ENCODE measurements around the gene FAIM2. TPM values are rescaled to one million over a fixed set of nuclear protein-coding genes. Genes with fewer than 3 reads are reported as not detected.
A peak's percentile ranks its signal among the peaks of the same experiment; 100 is the strongest.
"Not testable (repeated sequence)": the region's sequence is repeated elsewhere in the genome, so short reads cannot be mapped to it uniquely, and the experiment has no call there.

Gene FAIM2
- total and polyA plus RNA-seq, 9 donors = 3.6 to 16.1 (median 8.2) TPM

GRCh38 chr12:49872781-49873181 is 30.9 kb downstream of the FAIM2 start:
- no peak overlapping the region for H3K4me3 ChIP-seq (ENCODE audit: low read length)
- DNase-seq = no peak
- H3K27ac ChIP-seq (ENCODE audit: low read length) = peak overlapping the region; percentile 13
- 38% methylated on average over 4 of the region's 6 CpGs for WGBS (ENCODE audit: insufficient coverage)
- no peaks in the 10 kb centered on the region for H3K9me3 ChIP-seq (replicated peaks; ENCODE audit: control insufficient read depth, low read depth, low read length)
- H3K4me1 ChIP-seq (ENCODE audit: control insufficient read depth, insufficient read depth, low read length) = peaks cover 57% of the 10 kb centered on the region
- no peaks in the 10 kb centered on the region for H3K27me3 ChIP-seq (ENCODE audit: control insufficient read depth, insufficient read depth, low read length)
- H3K36me3 ChIP-seq (ENCODE audit: control insufficient read depth, insufficient read depth, low read length) = no peaks in the 10 kb centered on the region

- Histone ChIP-seq H3K4me3 (ENCODE audit: low read length) (no peak overlapping the region), H3K9me3 (replicated peaks; ENCODE audit: control insufficient read depth, low read depth, low read length) (no peaks in the 10 kb centered on the region), H3K27me3 (ENCODE audit: control insufficient read depth, insufficient read depth, low read length) (no peaks in the 10 kb centered on the region), H3K27ac (ENCODE audit: low read length) (no peak overlapping the region), H3K4me1 (ENCODE audit: control insufficient read depth, insufficient read depth, low read length) (peaks cover 61% of the 10 kb centered on the region), H3K36me3 (ENCODE audit: control insufficient read depth, insufficient read depth, low read length) (no peaks in the 10 kb centered on the region)
- WGBS (ENCODE audit: insufficient coverage) = 100% methylated on average over 2 of the region's 5 CpGs
- DNase-seq = no peak
These were observed 31.3 kb downstream of the FAIM2 start for GRCh38 chr12:49872381-49872780.

- WGBS (ENCODE audit: insufficient coverage) = 39% methylated on average over 4 of the region's 8 CpGs
- H3K9me3 ChIP-seq (replicated peaks; ENCODE audit: control insufficient read depth, low read depth, low read length); H3K36me3 ChIP-seq (ENCODE audit: control insufficient read depth, insufficient read depth, low read length); H3K27ac ChIP-seq (ENCODE audit: low read length); H3K4me3 ChIP-seq (ENCODE audit: low read length); H3K27me3 ChIP-seq (ENCODE audit: control insufficient read depth, insufficient read depth, low read length): not testable (repeated sequence)
- peak; percentile 24 for DNase-seq
- peaks cover 66% of the 10 kb centered on the region for H3K4me1 ChIP-seq (ENCODE audit: control insufficient read depth, insufficient read depth, low read length)
These were observed 31.9 kb downstream of the FAIM2 start for GRCh38 chr12:49871811-49872251.

- H3K27me3 ChIP-seq (ENCODE audit: control insufficient read depth, insufficient read depth, low read length) = no peaks in the 10 kb centered on the region
- DNase-seq = no peak
- H3K9me3 ChIP-seq (replicated peaks; ENCODE audit: control insufficient read depth, low read depth, low read length) = no peaks in the 10 kb centered on the region
- peaks cover 68% of the 10 kb centered on the region for H3K4me1 ChIP-seq (ENCODE audit: control insufficient read depth, insufficient read depth, low read length)
- H3K4me3 ChIP-seq (ENCODE audit: low read length) = no peak overlapping the region
- 54% methylated on average over 3 of the region's 4 CpGs for WGBS (ENCODE audit: insufficient coverage)
- H3K36me3 ChIP-seq (ENCODE audit: control insufficient read depth, insufficient read depth, low read length) = no peaks in the 10 kb centered on the region
- H3K27ac ChIP-seq (ENCODE audit: low read length) = no peak overlapping the region
These were observed 32.5 kb downstream of the FAIM2 start for GRCh38 chr12:49871263-49871561.

- 96% methylated on average over 7 of the region's 11 CpGs for WGBS (ENCODE audit: insufficient coverage)
These were observed 33.0 kb downstream of the FAIM2 start for GRCh38 chr12:49870501-49871262.

GRCh38 chr12:49869816-49870500 is 33.7 kb downstream of the FAIM2 start:
- Histone ChIP-seq H3K4me3 (ENCODE audit: low read length) (no peak overlapping the region), H3K36me3 (ENCODE audit: control insufficient read depth, insufficient read depth, low read length) (no peaks in the 10 kb centered on the region), H3K27me3 (ENCODE audit: control insufficient read depth, insufficient read depth, low read length) (peaks cover 2% of the 10 kb centered on the region), H3K4me1 (ENCODE audit: control insufficient read depth, insufficient read depth, low read length) (peaks cover 71% of the 10 kb centered on the region), H3K9me3 (replicated peaks; ENCODE audit: control insufficient read depth, low read depth, low read length) (no peaks in the 10 kb centered on the region), H3K27ac (ENCODE audit: low read length) (peak overlapping the region; percentile 77)
- DNase-seq = no peak
- WGBS (ENCODE audit: insufficient coverage) = 88% methylated on average over 12 of the region's 14 CpGs

More at GRCh38 chr12:49870501-49871262, 33.0 kb downstream of the FAIM2 start:
- Histone ChIP-seq H3K27ac (ENCODE audit: low read length) (no peak overlapping the region), H3K4me1 (ENCODE audit: control insufficient read depth, insufficient read depth, low read length) (peaks cover 68% of the 10 kb centered on the region), H3K9me3 (replicated peaks; ENCODE audit: control insufficient read depth, low read depth, low read length) (no peaks in the 10 kb centered on the region), H3K4me3 (ENCODE audit: low read length) (no peak overlapping the region), H3K36me3 (ENCODE audit: control insufficient read depth, insufficient read depth, low read length) (no peaks in the 10 kb centered on the region), H3K27me3 (ENCODE audit: control insufficient read depth, insufficient read depth, low read length) (no peaks in the 10 kb centered on the region)
- no peak for DNase-seq

GRCh38 chr12:49868952-49869815 is 34.5 kb downstream of the FAIM2 start:
- Histone ChIP-seq H3K36me3 (ENCODE audit: control insufficient read depth, insufficient read depth, low read length) (no peaks in the 10 kb centered on the region), H3K27ac (ENCODE audit: low read length) (peak overlapping the region; percentile 77), H3K9me3 (replicated peaks; ENCODE audit: control insufficient read depth, low read depth, low read length) (no peaks in the 10 kb centered on the region), H3K4me3 (ENCODE audit: low read length) (no peak overlapping the region), H3K27me3 (ENCODE audit: control insufficient read depth, insufficient read depth, low read length) (peaks cover 2% of the 10 kb centered on the region), H3K4me1 (ENCODE audit: control insufficient read depth, insufficient read depth, low read length) (peaks cover 75% of the 10 kb centered on the region)
- WGBS (ENCODE audit: insufficient coverage) = 10% methylated on average over 6 of the region's 16 CpGs
- DNase-seq = peak; percentile 96

- H3K4me1 ChIP-seq (ENCODE audit: control insufficient read depth, insufficient read depth, low read length) = peaks cover 74% of the 10 kb centered on the region
- H3K9me3 ChIP-seq (replicated peaks; ENCODE audit: control insufficient read depth, low read depth, low read length) = no peaks in the 10 kb centered on the region
- no peak overlapping the region for H3K4me3 ChIP-seq (ENCODE audit: low read length)
- H3K36me3 ChIP-seq (ENCODE audit: control insufficient read depth, insufficient read depth, low read length) = no peaks in the 10 kb centered on the region
- H3K27me3 ChIP-seq (ENCODE audit: control insufficient read depth, insufficient read depth, low read length) = peaks cover 2% of the 10 kb centered on the region
- 49% methylated on average over 14 of the region's 16 CpGs for WGBS (ENCODE audit: insufficient coverage)
- no peak for DNase-seq
- peak overlapping the region; percentile 77 for H3K27ac ChIP-seq (ENCODE audit: low read length)
These were observed 35.3 kb downstream of the FAIM2 start for GRCh38 chr12:49868449-49868848.

- Histone ChIP-seq H3K36me3 (ENCODE audit: control insufficient read depth, insufficient read depth, low read length) (no peaks in the 10 kb centered on the region), H3K27ac (ENCODE audit: low read length) (peak overlapping the region; percentile 77), H3K27me3 (ENCODE audit: control insufficient read depth, insufficient read depth, low read length) (peaks cover 2% of the 10 kb centered on the region), H3K9me3 (replicated peaks; ENCODE audit: control insufficient read depth, low read depth, low read length) (no peaks in the 10 kb centered on the region), H3K4me3 (ENCODE audit: low read length) (no peak overlapping the region), H3K4me1 (ENCODE audit: control insufficient read depth, insufficient read depth, low read length) (peaks cover 67% of the 10 kb centered on the region)
- peak; percentile 62 for DNase-seq
- WGBS (ENCODE audit: insufficient coverage) = 21% methylated on average over 3 of the region's 11 CpGs
These were observed 35.9 kb downstream of the FAIM2 start for GRCh38 chr12:49867570-49868341.

All from muscle of leg (tissue), 11 donors.